ENCODE measurements around the gene CHRNB1. TPM values are rescaled to one million over a fixed set of nuclear protein-coding genes. Genes with fewer than 3 reads are reported as not detected.

The CHRNB1 gene
- total RNA-seq, 1 donor from 2014 or later, result 8.9 TPM

DNA sequence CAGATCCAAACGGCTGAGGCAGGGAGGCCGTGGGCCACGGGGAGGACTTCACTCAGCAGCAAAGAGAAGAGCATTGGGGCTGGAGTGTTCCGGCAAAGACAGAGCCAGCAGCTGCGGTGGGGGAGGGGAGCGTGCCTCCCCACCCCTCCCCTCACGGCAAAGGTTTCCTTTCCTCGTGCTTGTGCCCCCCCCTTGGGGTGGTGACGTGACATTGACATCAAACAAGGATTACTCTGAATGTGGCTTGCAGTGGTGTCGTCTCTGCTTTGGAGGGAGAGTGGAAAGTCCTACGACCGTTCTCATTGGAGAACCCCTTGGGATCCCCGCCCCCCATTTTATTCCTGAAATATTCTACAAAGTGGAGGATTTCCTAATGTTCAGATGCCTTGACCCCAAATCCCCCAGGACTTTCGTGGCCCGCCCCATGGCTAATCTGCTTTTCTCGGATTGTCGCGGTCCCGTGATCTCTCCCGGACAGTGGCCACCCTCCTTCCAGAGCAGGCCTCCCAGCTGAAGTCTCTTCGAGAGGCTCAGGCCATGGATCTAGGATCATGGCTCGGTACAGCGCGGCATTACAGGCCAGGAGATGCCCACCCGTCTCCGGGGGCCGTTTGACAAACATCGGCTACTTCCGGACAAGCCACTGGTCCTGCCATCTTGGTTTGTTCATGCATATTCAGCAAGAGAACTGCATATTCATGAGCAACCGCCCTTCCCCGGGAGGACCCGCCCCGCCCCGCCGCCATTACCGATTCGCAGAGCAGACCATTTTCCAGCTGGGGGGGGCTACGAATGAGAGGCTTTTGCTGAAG is 38.6 kb downstream of the CHRNB1 start:
- DNase-seq (ENCODE audit: low spot score), result peak; percentile 98

GRCh38 chr17:7484067-7484918 is 39.4 kb downstream of the CHRNB1 start, which contains the start of gene POLR2A:
Gene POLR2A, plus strand, starts transcription at chr17:7484366.
- DNase-seq (ENCODE audit: low spot score), result peak; percentile 99

DNA sequence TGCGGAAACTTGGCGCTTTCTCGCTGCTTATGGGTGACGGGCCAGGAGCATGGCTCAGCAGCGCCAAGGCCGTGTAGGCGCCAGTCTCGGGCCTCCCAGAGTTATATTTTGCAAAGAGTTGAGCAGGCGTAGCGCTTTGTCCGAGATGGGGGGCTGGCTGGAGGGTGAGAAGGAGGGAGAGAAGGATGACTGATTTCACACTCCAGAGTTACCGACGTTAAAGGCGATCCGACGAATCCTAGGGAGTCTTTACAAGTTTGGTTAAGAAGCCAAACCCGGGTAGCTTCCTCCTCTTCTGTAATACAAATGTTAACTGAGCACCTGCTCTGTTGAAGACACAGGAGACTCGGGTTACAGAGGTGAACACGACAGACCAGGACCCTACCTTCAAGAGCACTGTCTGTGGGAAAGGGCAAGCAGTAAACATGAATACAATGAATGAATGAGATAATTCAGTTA is 40.1 kb downstream of the CHRNB1 start:
- DNase-seq (ENCODE audit: low spot score), result no peak

DNA sequence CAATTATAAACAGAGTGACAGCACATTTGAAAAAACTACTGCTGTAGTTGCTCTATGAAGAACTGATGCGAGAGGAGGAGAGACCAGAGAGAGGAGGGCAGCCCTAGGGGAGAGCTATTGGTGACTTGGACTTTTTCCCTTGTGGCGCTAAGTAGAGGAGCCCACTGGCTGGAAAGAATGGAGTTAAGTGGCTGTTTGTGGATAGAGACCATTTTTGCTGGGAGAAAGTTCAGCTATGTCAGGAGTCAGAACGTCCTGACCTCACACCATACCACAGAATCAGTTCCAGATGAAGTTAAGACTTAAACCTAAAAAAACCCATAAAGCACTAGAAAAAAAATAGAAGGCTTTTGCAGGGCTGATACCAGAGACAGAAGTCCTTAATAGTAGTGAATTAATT is 41.3 kb downstream of the CHRNB1 start:
- peak; percentile 29 for DNase-seq (ENCODE audit: low spot score)

- DNase-seq (ENCODE audit: low spot score), result no peak
These were observed 45.3 kb downstream of the CHRNB1 start for GRCh38 chr17:7490144-7490543.

DNA sequence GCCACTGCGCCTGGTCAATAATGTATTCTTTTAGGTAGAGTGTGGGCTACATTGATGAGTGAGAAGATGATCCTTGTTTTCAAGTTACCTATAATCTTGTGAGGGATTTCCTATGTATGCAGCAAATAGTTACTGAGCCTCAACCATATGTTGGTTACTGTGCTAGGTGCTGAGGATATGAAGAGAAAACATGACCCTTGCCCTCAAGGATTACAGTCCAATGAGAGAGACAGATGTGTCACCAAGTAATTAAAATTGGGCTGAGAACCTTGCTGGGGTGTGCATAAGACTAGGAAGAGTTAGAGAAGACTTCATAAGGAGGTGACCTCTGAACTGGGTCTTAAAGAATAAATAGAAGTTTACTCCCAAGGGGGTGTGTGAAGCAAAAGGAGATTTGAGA is 46.7 kb downstream of the CHRNB1 start:
- DNase-seq (ENCODE audit: low spot score), result no peak

GRCh38 chr17:7493941-7494340 is 49.1 kb downstream of the CHRNB1 start:
- no peak for DNase-seq (ENCODE audit: low spot score)

DNA sequence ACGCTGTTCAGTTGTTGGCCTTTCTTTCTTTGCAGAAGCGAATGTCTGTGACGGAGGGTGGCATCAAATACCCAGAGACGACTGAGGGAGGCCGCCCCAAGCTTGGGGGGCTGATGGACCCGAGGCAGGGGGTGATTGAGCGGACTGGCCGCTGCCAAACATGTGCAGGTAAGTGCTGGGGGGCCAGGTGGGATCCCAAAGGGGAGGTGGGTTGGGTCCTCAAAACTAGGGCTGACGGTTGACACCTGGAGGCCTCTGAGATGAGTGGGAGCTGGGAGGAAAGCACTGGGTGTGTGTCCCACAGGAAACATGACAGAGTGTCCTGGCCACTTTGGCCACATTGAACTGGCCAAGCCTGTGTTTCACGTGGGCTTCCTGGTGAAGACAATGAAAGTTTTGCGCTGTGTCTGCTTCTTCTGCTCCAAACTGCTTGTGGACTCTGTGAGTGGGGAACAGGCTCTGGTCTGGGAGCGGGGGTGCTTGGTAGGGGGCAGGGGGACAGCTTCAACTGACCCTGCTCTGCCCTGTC is 51.1 kb downstream of the CHRNB1 start:
- no peak for DNase-seq (ENCODE audit: low spot score)

- no peak for DNase-seq (ENCODE audit: low spot score)
These were observed 51.8 kb downstream of the CHRNB1 start for GRCh38 chr17:7496470-7497183.

DNA sequence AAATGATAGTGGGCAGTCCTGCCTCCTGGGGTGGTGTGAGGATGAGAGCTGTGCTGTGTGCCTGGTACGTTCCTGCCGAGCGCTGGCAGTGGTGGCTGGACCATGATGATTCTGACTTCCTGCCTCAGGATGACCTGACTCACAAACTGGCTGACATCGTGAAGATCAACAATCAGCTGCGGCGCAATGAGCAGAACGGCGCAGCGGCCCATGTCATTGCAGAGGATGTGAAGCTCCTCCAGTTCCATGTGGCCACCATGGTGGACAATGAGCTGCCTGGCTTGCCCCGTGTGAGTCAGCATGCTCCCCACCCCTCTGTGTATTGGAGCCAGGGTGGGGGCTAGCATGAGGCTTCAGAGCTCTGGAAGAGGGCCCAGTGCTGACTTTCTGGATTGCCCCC is 52.4 kb downstream of the CHRNB1 start:
- DNase-seq (ENCODE audit: low spot score), result no peak

DNA sequence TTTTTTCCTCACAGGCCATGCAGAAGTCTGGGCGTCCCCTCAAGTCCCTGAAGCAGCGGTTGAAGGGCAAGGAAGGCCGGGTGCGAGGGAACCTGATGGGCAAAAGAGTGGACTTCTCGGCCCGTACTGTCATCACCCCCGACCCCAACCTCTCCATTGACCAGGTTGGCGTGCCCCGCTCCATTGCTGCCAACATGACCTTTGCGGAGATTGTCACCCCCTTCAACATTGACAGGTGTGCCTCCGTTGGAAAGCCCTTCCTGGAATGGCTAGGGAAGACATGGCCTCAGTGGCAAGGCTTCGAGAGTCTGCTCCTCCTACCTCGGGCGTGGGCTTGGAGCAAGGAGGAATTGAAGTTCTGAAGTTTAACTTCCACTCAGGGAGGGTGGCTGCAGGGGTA is 52.8 kb downstream of the CHRNB1 start:
- no peak for DNase-seq (ENCODE audit: low spot score)

- DNase-seq (ENCODE audit: low spot score), result no peak
These were observed 54.3 kb downstream of the CHRNB1 start for GRCh38 chr17:7499161-7499560.

- no peak for DNase-seq (ENCODE audit: low spot score)
These were observed 56.9 kb downstream of the CHRNB1 start for GRCh38 chr17:7501729-7502128.

GRCh38 chr17:7502171-7502847 is 57.4 kb downstream of the CHRNB1 start:
- no peak for DNase-seq (ENCODE audit: low spot score)

DNA sequence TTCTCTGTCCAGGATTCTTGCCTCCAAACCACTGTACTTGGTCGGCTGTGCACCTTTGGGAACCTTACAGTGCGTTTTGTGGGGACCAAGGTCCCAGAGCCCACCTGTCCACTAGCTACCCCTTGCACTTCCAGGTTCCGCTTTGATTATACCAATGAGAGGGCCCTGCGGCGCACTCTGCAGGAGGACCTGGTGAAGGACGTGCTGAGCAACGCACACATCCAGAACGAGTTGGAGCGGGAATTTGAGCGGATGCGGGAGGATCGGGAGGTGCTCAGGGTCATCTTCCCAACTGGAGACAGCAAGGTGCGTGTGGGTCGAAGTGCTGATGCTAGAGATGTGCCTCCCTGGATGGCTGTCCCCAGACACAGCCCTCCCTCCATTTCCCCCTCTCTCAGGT is 58.1 kb downstream of the CHRNB1 start:
- DNase-seq (ENCODE audit: low spot score), result no peak

- no peak for DNase-seq (ENCODE audit: low spot score)
These were observed 58.7 kb downstream of the CHRNB1 start for GRCh38 chr17:7503521-7503920.

Other genes starting within 250 kb of the CHRNB1 start
- 18.3 TPM for gene DLG4, start 225.2 kb upstream of the CHRNB1 start, total RNA-seq (ENCODE audit: insufficient read depth, low replicate concordance)
- 147 TPM for gene ACADVL, start 225.1 kb upstream of the CHRNB1 start, total RNA-seq (ENCODE audit: insufficient read depth, low replicate concordance)
- gene DVL2, start 210.5 kb upstream of the CHRNB1 start, total RNA-seq (ENCODE audit: insufficient read depth, low replicate concordance), result 64.8 TPM
- gene PHF23, start 205.6 kb upstream of the CHRNB1 start, total RNA-seq (ENCODE audit: insufficient read depth, low replicate concordance), result 29.1 TPM
- 240 TPM for gene GABARAP, start 202.6 kb upstream of the CHRNB1 start, total RNA-seq (ENCODE audit: insufficient read depth, low replicate concordance)
- gene CTDNEP1, start 193.3 kb upstream of the CHRNB1 start, total RNA-seq (ENCODE audit: insufficient read depth, low replicate concordance), result 15.4 TPM
- 13.7 TPM for gene ELP5, start 192.8 kb upstream of the CHRNB1 start, total RNA-seq (ENCODE audit: insufficient read depth, low replicate concordance)
- gene CLDN7, start 182.6 kb upstream of the CHRNB1 start, total RNA-seq (ENCODE audit: insufficient read depth, low replicate concordance), result 14.2 TPM
- 7.7 TPM for gene SLC2A4, start 163.3 kb upstream of the CHRNB1 start, total RNA-seq (ENCODE audit: insufficient read depth, low replicate concordance)
- 0.96 TPM for gene YBX2, start 150.4 kb upstream of the CHRNB1 start, total RNA-seq (ENCODE audit: insufficient read depth, low replicate concordance)
- gene EIF5A, start 137.4 kb upstream of the CHRNB1 start, total RNA-seq (ENCODE audit: insufficient read depth, low replicate concordance), result 136 TPM
- 20.5 TPM for gene GPS2, start 129.7 kb upstream of the CHRNB1 start, total RNA-seq (ENCODE audit: insufficient read depth, low replicate concordance)
- 35.6 TPM for gene NEURL4, start 115.7 kb upstream of the CHRNB1 start, total RNA-seq (ENCODE audit: insufficient read depth, low replicate concordance)
- gene ACAP1, start 108.5 kb upstream of the CHRNB1 start, total RNA-seq (ENCODE audit: insufficient read depth, low replicate concordance), result 5.3 TPM
- gene KCTD11, start 92.9 kb upstream of the CHRNB1 start, total RNA-seq (ENCODE audit: insufficient read depth, low replicate concordance), result 18.3 TPM
- gene TMEM95, start 89.9 kb upstream of the CHRNB1 start, total RNA-seq (ENCODE audit: insufficient read depth, low replicate concordance), result not detected
- gene TNK1, start 64.0 kb upstream of the CHRNB1 start, total RNA-seq (ENCODE audit: insufficient read depth, low replicate concordance), result 12.8 TPM
- 21.9 TPM for gene PLSCR3, start 50.5 kb upstream of the CHRNB1 start, total RNA-seq (ENCODE audit: insufficient read depth, low replicate concordance)
- 89.3 TPM for gene TMEM256, start 41.0 kb upstream of the CHRNB1 start, total RNA-seq (ENCODE audit: insufficient read depth, low replicate concordance)
- gene NLGN2, start 37.2 kb upstream of the CHRNB1 start, total RNA-seq (ENCODE audit: insufficient read depth, low replicate concordance), result 4.8 TPM
- gene SPEM1, start 24.7 kb upstream of the CHRNB1 start, total RNA-seq (ENCODE audit: insufficient read depth, low replicate concordance), result not detected
- gene SPEM2, start 19.4 kb upstream of the CHRNB1 start, total RNA-seq (ENCODE audit: insufficient read depth, low replicate concordance), result not detected
- gene SPEM3, start 16.2 kb upstream of the CHRNB1 start, total RNA-seq (ENCODE audit: insufficient read depth, low replicate concordance), result 0.96 TPM
- gene TMEM102, start 9.6 kb upstream of the CHRNB1 start, total RNA-seq (ENCODE audit: insufficient read depth, low replicate concordance), result 1.9 TPM
- gene FGF11, start 5.5 kb upstream of the CHRNB1 start, total RNA-seq (ENCODE audit: insufficient read depth, low replicate concordance), result 12.8 TPM
- gene ZBTB4, start 34.6 kb downstream of the CHRNB1 start, total RNA-seq (ENCODE audit: insufficient read depth, low replicate concordance), result 18.1 TPM
- gene SLC35G6, start 36.4 kb downstream of the CHRNB1 start, total RNA-seq (ENCODE audit: insufficient read depth, low replicate concordance), result 0.24 TPM
- gene POLR2A, start 39.3 kb downstream of the CHRNB1 start, total RNA-seq (ENCODE audit: insufficient read depth, low replicate concordance), result 40.7 TPM
- gene TNFSF12, start 104.0 kb downstream of the CHRNB1 start, total RNA-seq (ENCODE audit: insufficient read depth, low replicate concordance), result 14.9 TPM
- gene TNFSF13, start 113.7 kb downstream of the CHRNB1 start, total RNA-seq (ENCODE audit: insufficient read depth, low replicate concordance), result 7.7 TPM
- gene SENP3, start 116.9 kb downstream of the CHRNB1 start, total RNA-seq (ENCODE audit: insufficient read depth, low replicate concordance), result 56.6 TPM
- 8.4 TPM for gene CD68, start 134.6 kb downstream of the CHRNB1 start, total RNA-seq (ENCODE audit: insufficient read depth, low replicate concordance)
- gene MPDU1, start 138.8 kb downstream of the CHRNB1 start, total RNA-seq (ENCODE audit: insufficient read depth, low replicate concordance), result 38.0 TPM
- gene SOX15, start 145.0 kb downstream of the CHRNB1 start, total RNA-seq (ENCODE audit: insufficient read depth, low replicate concordance), result 1.9 TPM
- 32.7 TPM for gene FXR2, start 169.8 kb downstream of the CHRNB1 start, total RNA-seq (ENCODE audit: insufficient read depth, low replicate concordance)
- 39.7 TPM for gene SAT2, start 182.8 kb downstream of the CHRNB1 start, total RNA-seq (ENCODE audit: insufficient read depth, low replicate concordance)
- 3.9 TPM for gene SHBG, start 185.1 kb downstream of the CHRNB1 start, total RNA-seq (ENCODE audit: insufficient read depth, low replicate concordance)
- gene ATP1B2, start 205.9 kb downstream of the CHRNB1 start, total RNA-seq (ENCODE audit: insufficient read depth, low replicate concordance), result 2.6 TPM
- 9.6 TPM for gene TP53, start 242.4 kb downstream of the CHRNB1 start, total RNA-seq (ENCODE audit: insufficient read depth, low replicate concordance)
- 2.4 TPM for gene WRAP53, start 243.4 kb downstream of the CHRNB1 start, total RNA-seq (ENCODE audit: insufficient read depth, low replicate concordance)